Measurements from ENCODE around the gene GSTA1.
"Not testable (repeated sequence)": the region's sequence is repeated elsewhere in the genome, so short reads cannot be mapped to it uniquely, and the experiment has no call there.

Gene GSTA1

GRCh38 chr6:52786249-52786956 is 17.2 kb downstream of the GSTA1 start:
- TF ChIP-seq, protein P1, sequence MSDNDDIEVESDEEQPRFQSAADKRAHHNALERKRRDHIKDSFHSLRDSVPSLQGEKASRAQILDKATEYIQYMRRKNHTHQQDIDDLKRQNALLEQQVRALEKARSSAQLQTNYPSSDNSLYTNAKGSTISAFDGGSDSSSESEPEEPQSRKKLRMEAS (IDR thresholded peaks at IDR 0.05; ENCODE audit: low read depth, low read length) = no peak
- no peak overlapping the region for H3K4me3 ChIP-seq (ENCODE audit: low read depth, low read length)
- no peak for DNase-seq (ENCODE audit: low read depth)

DNA sequence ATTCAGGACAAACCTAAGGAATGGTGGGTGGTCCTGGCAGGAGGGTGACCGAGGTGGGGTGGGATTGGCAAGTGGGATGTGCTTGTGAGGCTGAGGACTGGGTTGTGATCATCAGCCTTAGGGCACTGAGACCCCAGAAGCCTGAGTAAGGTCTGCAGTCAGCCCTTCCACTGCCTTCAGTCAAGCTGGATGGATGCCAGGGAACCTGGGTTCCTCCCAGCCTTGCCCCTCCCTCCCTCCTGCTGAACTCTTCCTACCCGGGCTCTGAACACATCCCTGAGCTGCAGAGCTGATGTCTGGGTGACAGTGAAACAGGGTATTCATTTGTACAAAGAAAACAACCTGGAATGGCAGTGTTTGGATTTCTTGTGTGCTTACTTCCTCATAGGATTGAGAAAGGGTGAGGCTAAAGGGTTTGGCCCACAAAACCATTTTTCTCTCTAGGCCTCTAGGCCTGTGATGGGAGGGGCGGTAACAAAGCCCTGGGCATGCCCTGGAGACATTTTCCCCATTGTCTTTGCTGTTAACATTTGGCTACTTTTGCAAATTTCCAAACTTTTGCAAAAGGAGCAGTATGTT is 20.8 kb downstream of the GSTA1 start:
- not testable (repeated sequence) for H3K4me3 ChIP-seq (ENCODE audit: low read depth, low read length); DNase-seq (ENCODE audit: low read depth)

DNA sequence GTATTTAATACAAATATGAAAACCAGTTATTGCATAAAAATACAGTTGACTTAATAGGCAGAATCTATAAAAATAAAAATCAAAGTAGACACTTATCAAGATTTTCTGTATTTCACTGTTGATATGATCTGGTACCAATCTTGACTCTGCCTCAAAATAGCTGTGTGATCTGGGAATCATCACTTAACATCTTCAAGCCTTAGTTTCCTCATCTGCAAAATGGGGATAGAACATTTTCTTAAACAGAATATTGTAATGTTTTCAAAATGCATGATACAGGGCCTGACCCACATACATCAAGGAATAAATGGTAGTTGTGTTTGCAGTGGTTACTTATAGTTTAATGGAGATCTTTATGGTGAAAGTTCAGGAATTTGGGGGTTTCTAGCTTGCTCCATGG is 21.4 kb downstream of the GSTA1 start:
- not testable (repeated sequence) for H3K4me3 ChIP-seq (ENCODE audit: low read depth, low read length); DNase-seq (ENCODE audit: low read depth)

DNA sequence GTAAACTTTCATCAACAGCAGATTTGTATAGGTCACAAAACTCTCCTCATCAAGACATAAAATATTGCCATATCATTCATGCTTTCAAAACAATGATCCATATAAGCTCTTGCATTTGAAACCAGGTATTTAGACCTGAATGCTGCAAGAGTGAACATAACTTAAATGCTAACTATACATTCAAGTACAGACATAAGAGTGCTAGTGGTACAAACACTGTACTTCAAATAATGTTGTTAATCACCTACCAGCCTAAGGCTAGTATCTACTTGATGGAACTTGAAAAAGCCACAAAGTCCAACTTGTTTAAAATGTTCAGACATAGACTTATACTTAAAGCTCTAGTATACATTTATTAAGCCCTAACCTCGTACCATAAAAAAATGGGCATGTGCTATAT is 24.4 kb downstream of the GSTA1 start:
- H3K4me3 ChIP-seq (ENCODE audit: low read depth, low read length) = no peak overlapping the region
- DNase-seq (ENCODE audit: low read depth) = no peak
- no peak for TF ChIP-seq POLR2A (IDR thresholded peaks at IDR 0.05; ENCODE audit: extremely low read depth, insufficient read length)
- TF ChIP-seq, protein P2, sequence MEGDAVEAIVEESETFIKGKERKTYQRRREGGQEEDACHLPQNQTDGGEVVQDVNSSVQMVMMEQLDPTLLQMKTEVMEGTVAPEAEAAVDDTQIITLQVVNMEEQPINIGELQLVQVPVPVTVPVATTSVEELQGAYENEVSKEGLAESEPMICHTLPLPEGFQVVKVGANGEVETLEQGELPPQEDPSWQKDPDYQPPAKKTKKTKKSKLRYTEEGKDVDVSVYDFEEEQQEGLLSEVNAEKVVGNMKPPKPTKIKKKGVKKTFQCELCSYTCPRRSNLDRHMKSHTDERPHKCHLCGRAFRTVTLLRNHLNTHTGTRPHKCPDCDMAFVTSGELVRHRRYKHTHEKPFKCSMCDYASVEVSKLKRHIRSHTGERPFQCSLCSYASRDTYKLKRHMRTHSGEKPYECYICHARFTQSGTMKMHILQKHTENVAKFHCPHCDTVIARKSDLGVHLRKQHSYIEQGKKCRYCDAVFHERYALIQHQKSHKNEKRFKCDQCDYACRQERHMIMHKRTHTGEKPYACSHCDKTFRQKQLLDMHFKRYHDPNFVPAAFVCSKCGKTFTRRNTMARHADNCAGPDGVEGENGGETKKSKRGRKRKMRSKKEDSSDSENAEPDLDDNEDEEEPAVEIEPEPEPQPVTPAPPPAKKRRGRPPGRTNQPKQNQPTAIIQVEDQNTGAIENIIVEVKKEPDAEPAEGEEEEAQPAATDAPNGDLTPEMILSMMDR (IDR thresholded peaks at IDR 0.05; ENCODE audit: low read depth, low read length) = no peak
- no peak for TF ChIP-seq MYC (IDR thresholded peaks at IDR 0.05; ENCODE audit: low read depth, low read length)
- TF ChIP-seq, protein P1 (IDR thresholded peaks at IDR 0.05; ENCODE audit: low read depth, low read length) = no peak

GRCh38 chr6:52776711-52777351 is 26.8 kb downstream of the GSTA1 start:
- not testable (repeated sequence) for H3K4me3 ChIP-seq (ENCODE audit: low read depth, low read length); DNase-seq (ENCODE audit: low read depth)

GRCh38 chr6:52769399-52769798 is 34.2 kb downstream of the GSTA1 start:
- DNase-seq (ENCODE audit: low read depth); H3K4me3 ChIP-seq (ENCODE audit: low read depth, low read length): not testable (repeated sequence)

DNA sequence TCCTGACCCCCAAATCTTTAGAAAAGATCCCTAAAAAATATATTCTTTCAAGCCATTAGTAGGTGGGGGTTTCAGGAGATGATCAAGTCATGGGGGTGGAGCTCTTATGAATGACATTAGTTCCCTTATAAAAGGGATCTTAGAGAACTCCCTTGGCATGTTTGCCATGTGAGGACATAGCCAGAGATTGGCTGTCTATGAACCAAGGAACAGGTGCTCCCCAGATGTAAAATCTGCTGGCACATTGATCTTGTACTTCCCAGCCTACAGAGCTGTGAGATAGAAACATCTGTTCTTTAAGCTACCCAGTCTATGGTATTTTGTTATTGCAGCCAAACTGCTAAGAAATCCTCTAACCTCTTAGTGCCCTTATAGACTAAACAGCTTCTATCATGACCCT is 36.0 kb downstream of the GSTA1 start:
- DNase-seq (ENCODE audit: low read depth) = not testable (repeated sequence)

DNA sequence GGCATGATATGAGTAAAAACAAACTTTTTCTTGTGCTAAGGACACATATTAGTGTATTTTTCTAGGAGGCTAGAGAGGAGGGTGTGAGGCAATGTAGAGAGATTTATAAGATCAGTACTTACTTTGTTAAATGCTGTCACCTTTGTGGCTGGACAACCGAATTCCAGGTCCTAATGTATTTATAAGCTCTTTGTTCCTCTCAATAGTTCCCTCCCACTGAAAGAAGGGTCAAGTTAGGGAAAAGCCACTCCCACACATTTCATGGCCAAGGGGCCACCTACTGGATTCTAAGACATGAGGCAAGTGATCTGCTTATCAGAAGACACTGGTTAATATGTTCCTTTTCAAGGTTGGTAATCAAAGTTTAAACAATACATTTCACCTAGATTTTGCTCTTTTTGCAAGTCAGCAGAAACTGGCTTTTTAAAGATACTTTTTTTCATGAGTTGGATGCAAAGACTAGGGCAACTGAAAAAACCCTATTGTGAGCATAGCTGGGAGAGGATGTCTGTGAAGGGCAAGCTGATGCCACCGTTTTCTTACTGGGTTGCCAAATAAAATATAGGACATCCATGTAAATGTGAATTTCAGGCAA is 40.2 kb downstream of the GSTA1 start, which contains the start of gene GSTA2:
TSS of gene GSTA2 (minus strand) at position 154 of the 595 bp plus-strand sequence. CDS start 5,528 bp downstream, outside the sequence.
- DNase-seq (ENCODE audit: low read depth) = peak; percentile 10
- H3K4me3 ChIP-seq (ENCODE audit: low read depth, low read length) = not testable (repeated sequence)

More for the DNA sequence above, 36.0 kb downstream of the GSTA1 start:
- not testable (repeated sequence) for H3K4me3 ChIP-seq (ENCODE audit: low read depth, low read length)

GRCh38 chr6:52761673-52762491 is 41.7 kb downstream of the GSTA1 start:
- H3K4me3 ChIP-seq (ENCODE audit: low read depth, low read length); DNase-seq (ENCODE audit: low read depth): not testable (repeated sequence)

DNA sequence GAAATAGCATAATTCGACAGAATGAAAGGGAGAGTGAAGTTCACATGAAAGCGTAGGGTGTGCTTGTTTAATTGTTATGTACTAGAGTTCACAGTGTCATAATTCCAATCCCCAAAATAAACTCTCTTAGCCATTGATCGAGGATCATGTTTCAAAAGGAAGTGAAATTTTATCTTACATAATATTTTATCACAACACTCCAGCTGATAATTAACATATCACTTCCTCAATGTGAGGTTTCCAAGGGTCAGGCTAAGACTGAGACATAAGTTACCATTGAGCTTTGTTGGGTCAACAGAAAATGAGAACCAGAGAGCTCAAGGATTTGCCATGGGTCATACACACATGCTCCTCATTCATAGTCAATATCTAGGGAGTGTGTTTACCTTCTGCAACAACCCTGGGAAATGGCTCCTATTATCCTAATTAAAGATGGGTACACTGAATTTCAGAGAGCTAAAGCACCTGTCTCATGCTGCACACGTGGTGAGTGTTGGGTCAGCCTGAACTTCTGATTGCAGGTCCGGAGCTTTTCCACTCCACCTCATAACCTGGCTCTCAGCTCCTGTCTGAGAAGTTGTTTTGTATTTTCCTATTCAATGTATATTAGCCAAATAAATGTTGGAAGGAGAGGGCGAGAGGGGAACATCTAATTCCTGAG is 43.4 kb downstream of the GSTA1 start:
- no peak overlapping the region for H3K4me3 ChIP-seq (ENCODE audit: low read depth, low read length)
- TF ChIP-seq, protein P2 (IDR thresholded peaks at IDR 0.05; ENCODE audit: low read depth, low read length) = no peak
- TF ChIP-seq POLR2A (IDR thresholded peaks at IDR 0.05; ENCODE audit: extremely low read depth, insufficient read length) (no peak), MYC (IDR thresholded peaks at IDR 0.05; ENCODE audit: low read depth, low read length) (no peak)
- TF ChIP-seq, protein P1 (IDR thresholded peaks at IDR 0.05; ENCODE audit: low read depth, low read length) = no peak
- DNase-seq (ENCODE audit: low read depth) = no peak

All from NB4 (cell line).